Prostate gland (tissue), 2 donors: ENCODE measurements around the gene B4GAT1. TPM values are rescaled to one million over a fixed set of nuclear protein-coding genes. Genes with fewer than 3 reads are reported as not detected.

Source experiments
- DNase-seq: peaks from one replicate; pipeline ENCODE4 v3.0.0-alpha.2; 2019; ENCODE audit warnings: low spot score
- H3K27ac ChIP-seq, 2 donors: fragments of 200-600 bp; sonication (generic); 2 replicates each; pipeline ENCODE4 v1.5.1; 2017 to 2019
- H3K27me3 ChIP-seq: fragments of 200-600 bp; sonication (generic); replicated peaks from 2 replicates; pipeline ENCODE4 v1.5.1; 2019; ENCODE audit not compliant: insufficient read depth
- H3K36me3 ChIP-seq, 2 donors: fragments of 200-600 bp; sonication (generic); 1 replicate in 1 of 2; 2 replicates in 1 of 2; pipeline versions ENCODE4 v1.5.1 to v1.8.1; 2017 to 2019
- H3K4me1 ChIP-seq: fragments of 200-600 bp; sonication (generic); replicated peaks from 2 replicates; pipeline ENCODE4 v1.5.1; 2019
- H3K4me3 ChIP-seq, 2 donors: fragments of 200-600 bp; sonication (generic); 2 replicates each; pipeline ENCODE4 v1.5.1; 2017 to 2019
- H3K9me3 ChIP-seq: fragments of 200-600 bp; sonication (generic); 2 replicates; pipeline ENCODE4 v1.5.1; 2017
- POLR2A ChIP-seq: fragments of 450-650 bp; IDR thresholded peaks from one replicate; pipeline ENCODE4 v1.6.1; 2016; ENCODE audit warnings: antibody characterized with exemption, mild to moderate bottlenecking
- POLR2AphosphoS5 ChIP-seq: sonication (generic); formaldehyde crosslinking; IDR thresholded peaks from one replicate; pipeline ENCODE4 v1.6.1; 2017; ENCODE audit warnings: antibody characterized with exemption
- WGBS: methylation state at CpG from one replicate; pipeline ENCODE4 v1.1.5; 2018; 5-methylcytosine and 5-hydroxymethylcytosine counted together
- intact Hi-C: fragments of 100-400 bp; cut with DNase I; formaldehyde crosslinking; loops from one replicate; pipeline ENCODE4 v1.14.2; 2022
- total RNA-seq, 2 donors: library from RNA; depleted of rRNA; stranded (reverse); fragments of >200 nt; gene quantifications; one replicate each; pipeline ENCODE4 v1.1.0, GENCODE V29; 2016
- TF ChIP-seq, protein P1 (sequence below), 4 experiments: fragments of 200-600 bp in 2 of 4; fragments of 450-650 bp in 2 of 4; sonication (generic) in 2 of 4; IDR thresholded peaks; 1 replicate in 3 of 4; 2 replicates in 1 of 4; pipeline ENCODE4 v1.5.1; 2016 to 2019; ENCODE audit warnings: antibody characterized with exemption in 4 of 4, mild to moderate bottlenecking in 2 of 4, moderate library complexity in 2 of 4

The B4GAT1 gene
- total RNA-seq, 2 donors from 2014 or later, result 47.0 to 64.9 TPM

DNA sequence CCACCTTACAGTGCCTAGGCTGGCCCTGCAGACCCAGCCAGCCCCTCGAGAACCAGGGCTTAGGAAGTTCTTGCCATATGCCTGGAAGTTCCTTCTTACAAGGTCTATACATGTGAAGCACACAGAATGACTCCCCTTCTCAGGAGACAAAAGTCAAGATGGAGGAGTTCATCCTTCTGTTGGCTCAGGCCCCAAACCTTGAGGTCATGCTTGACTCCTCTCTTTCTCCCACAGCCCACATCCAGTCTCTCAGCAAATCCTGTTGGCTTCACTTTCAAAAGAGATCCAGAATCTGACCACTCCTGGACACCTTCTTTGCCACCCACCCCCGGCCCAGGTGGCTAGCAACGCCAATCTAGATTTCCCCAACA lies 28.8 kb downstream of the B4GAT1 start:
- no peaks in the 10 kb centered on the region for H3K4me1 ChIP-seq

DNA sequence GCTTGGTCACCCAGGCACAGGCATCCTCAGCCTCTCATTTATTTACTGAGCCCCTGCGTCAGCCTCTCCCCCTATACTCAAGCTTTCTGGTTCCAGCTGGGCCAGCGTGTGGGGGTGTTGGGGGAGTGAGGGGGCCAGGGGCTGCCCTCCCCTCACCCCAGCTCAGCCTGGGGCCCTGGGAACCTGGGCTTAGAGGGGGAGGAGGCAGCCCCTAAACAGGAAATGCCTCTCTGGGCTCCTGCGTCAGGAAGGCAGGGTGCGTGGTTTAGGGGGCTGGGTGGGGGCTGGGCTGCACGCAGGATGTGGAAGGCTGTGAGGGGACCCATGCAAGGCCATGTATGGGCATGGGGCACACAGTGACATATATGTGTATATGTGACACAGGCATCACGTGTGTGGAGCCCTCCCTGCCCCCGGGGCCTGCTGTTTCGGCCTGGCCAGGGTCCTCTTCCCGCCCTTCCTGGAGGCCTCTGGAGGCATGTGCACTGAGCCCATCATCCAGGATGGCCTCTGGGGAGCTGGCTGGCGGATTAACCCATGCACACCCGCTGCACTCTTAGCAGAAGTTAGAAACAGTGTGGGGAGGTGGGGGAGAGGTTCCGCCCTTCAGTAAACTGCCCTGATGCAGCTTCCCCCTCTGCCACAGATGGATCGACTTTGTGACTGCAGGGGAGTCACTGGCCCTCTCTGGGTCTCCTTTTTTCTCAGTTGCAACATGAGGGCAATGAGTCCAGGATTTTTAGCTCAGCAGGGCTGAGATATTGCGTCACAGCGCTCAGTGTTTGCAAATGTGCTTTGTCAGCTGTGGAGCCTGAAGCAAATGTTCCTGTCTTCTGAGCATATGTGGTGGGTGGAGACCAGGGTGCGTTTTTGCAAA lies 29.5 kb downstream of the B4GAT1 start:
- peak overlapping the region; percentile 77 to 78 for H3K27ac ChIP-seq
- H3K9me3 ChIP-seq, result no peaks in the 10 kb centered on the region
- H3K4me3 ChIP-seq, result no peak overlapping the region
- H3K27me3 ChIP-seq, result no peaks in the 10 kb centered on the region
- no peaks in the 10 kb centered on the region for H3K36me3 ChIP-seq
- WGBS, result 46% methylated on average over 16 of the region's 16 CpGs
- DNase-seq, result no peak
- no peaks in the 10 kb centered on the region for H3K4me1 ChIP-seq
- intact Hi-C loops, result no loop called here
- TF ChIP-seq POLR2AphosphoS5 (no peak), POLR2A (no peak)
- TF ChIP-seq, protein P1, sequence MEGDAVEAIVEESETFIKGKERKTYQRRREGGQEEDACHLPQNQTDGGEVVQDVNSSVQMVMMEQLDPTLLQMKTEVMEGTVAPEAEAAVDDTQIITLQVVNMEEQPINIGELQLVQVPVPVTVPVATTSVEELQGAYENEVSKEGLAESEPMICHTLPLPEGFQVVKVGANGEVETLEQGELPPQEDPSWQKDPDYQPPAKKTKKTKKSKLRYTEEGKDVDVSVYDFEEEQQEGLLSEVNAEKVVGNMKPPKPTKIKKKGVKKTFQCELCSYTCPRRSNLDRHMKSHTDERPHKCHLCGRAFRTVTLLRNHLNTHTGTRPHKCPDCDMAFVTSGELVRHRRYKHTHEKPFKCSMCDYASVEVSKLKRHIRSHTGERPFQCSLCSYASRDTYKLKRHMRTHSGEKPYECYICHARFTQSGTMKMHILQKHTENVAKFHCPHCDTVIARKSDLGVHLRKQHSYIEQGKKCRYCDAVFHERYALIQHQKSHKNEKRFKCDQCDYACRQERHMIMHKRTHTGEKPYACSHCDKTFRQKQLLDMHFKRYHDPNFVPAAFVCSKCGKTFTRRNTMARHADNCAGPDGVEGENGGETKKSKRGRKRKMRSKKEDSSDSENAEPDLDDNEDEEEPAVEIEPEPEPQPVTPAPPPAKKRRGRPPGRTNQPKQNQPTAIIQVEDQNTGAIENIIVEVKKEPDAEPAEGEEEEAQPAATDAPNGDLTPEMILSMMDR (IDR thresholded peaks at IDR 0.05), result no peak

More for the DNA sequence above, 28.8 kb downstream of the B4GAT1 start:
- DNase-seq, result no peak
- Histone ChIP-seq H3K9me3 (no peaks in the 10 kb centered on the region), H3K4me3 (no peak overlapping the region), H3K27me3 (no peaks in the 10 kb centered on the region), H3K27ac (no peak overlapping the region), H3K36me3 (no peaks in the 10 kb centered on the region)
- intact Hi-C loops, result no loop called here
- WGBS, result 77% methylated on average over 3 of the region's 3 CpGs
- no peak for TF ChIP-seq POLR2AphosphoS5
- TF ChIP-seq POLR2A, result no peak
- TF ChIP-seq, protein P1 (IDR thresholded peaks at IDR 0.05), result no peak

DNA sequence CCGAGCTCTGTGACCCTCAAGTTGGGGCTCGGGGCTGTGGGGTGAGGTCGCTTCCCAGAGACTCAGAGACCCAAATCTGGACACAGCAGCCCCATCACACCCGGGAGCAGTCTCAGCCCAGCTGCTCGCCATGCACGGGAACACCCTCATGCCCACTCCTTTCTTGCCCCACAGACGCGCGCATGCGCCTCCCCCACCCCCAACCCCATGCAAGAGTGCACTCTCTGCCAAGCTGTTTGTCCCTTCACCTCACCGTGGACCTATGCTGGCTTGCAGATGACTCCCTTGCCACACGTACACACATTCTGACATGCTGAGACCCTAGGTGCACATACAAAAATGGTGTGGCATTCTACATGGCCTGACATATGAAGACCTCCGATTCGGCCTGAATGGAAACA lies 30.1 kb downstream of the B4GAT1 start:
- TF ChIP-seq, protein P1 (IDR thresholded peaks at IDR 0.05), result no peak
- no peak for TF ChIP-seq POLR2AphosphoS5
- TF ChIP-seq POLR2A, result no peak
- no peaks in the 10 kb centered on the region for H3K4me1 ChIP-seq
- peak overlapping the region; percentile 77 to 78 for H3K27ac ChIP-seq
- intact Hi-C loops, result no loop called here
- H3K9me3 ChIP-seq, result no peaks in the 10 kb centered on the region
- DNase-seq, result no peak
- 20% methylated on average over 14 of the region's 14 CpGs for WGBS
- H3K27me3 ChIP-seq, result no peaks in the 10 kb centered on the region
- H3K4me3 ChIP-seq, result peak overlapping the region; percentile 32 to 33
- no peaks in the 10 kb centered on the region for H3K36me3 ChIP-seq

DNA sequence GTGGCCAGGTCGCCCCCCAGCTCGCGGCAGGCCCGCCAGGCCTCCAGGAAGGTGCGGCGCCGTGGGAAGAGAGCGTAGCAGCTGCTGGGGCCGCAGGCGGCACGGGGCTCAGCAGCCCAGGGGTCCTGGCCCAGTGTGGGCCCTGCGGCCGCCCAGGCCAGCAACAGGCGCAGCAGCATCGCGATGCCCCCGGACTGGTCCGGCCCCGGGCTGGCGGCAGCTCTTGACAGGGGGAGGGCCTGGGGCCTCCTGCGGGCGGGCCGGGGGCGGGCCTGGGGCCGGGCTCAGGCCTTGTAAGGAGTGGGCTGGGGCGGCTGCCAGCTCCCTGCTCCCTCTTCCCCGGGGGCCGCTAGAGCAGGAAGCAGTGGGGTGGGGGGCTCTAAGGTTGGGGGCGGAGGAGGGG lies 30.6 kb downstream of the B4GAT1 start, which contains the start of gene CD248:
TSS of gene CD248 (minus strand) at position 196 of the 403 bp plus-strand sequence. CDS start at position 179, 17 bp downstream.
- Histone ChIP-seq H3K27ac (peak within 1 kb of the TSS; percentile 77 to 78), H3K36me3 (no peaks in the 10 kb centered on the region), H3K4me3 (peak within 1 kb of the TSS; percentile 32 to 33), H3K9me3 (no peaks in the 10 kb centered on the region), H3K27me3 (no peaks in the 10 kb centered on the region), H3K4me1 (no peaks in the 10 kb centered on the region)
- no peak for DNase-seq
- 6% methylated on average over 3 of the region's 29 CpGs for WGBS
- intact Hi-C loops, result no loop called here
- no peak for TF ChIP-seq POLR2AphosphoS5
- no peak for TF ChIP-seq POLR2A
- TF ChIP-seq, protein P1 (IDR thresholded peaks at IDR 0.05), result no peak
